ENCODE measurements around the gene TRIM71. TPM values are rescaled to one million over a fixed set of nuclear protein-coding genes. Genes with fewer than 3 reads are reported as not detected.

TRIM71 gene
- total RNA-seq, 4 donors from 2014 or later = under 0.01 to 0.59 (median 0.32) TPM

- H3K4me1 ChIP-seq = no peaks in the 10 kb centered on the region
- no peaks in the 10 kb centered on the region for H3K9me3 ChIP-seq
- no peak overlapping the region for H3K4me3 ChIP-seq
- H3K27me3 ChIP-seq = no peaks in the 10 kb centered on the region
- no peak for DNase-seq (ENCODE audit: low spot score in 2 of 2)
- TF ChIP-seq POLR2A (IDR thresholded peaks at IDR 0.05) (no peak), EP300 (IDR thresholded peaks at IDR 0.05) (no peak), CTCF (IDR thresholded peaks at IDR 0.05) (no peak)
- no peaks in the 10 kb centered on the region for H3K36me3 ChIP-seq
- WGBS, 2 donors = 87 to 96% methylated on average over 2 of the region's 2 CpGs
- H3K27ac ChIP-seq = no peak overlapping the region
These were observed 66.0 kb downstream of the TRIM71 start for GRCh38 chr3:32883817-32884216.

- no peak for TF ChIP-seq CTCF (IDR thresholded peaks at IDR 0.05)
- TF ChIP-seq EP300 (IDR thresholded peaks at IDR 0.05) = no peak
- no peak for TF ChIP-seq POLR2A (IDR thresholded peaks at IDR 0.05)
- H3K4me1 ChIP-seq = no peaks in the 10 kb centered on the region
- H3K9me3 ChIP-seq = no peaks in the 10 kb centered on the region
- DNase-seq (ENCODE audit: low spot score in 2 of 2) = no peak
- no peaks in the 10 kb centered on the region for H3K27me3 ChIP-seq
- H3K4me3 ChIP-seq = no peak overlapping the region
- H3K36me3 ChIP-seq = no peaks in the 10 kb centered on the region
- H3K27ac ChIP-seq = no peak overlapping the region
- 92 to 97% methylated on average over 2 of the region's 2 CpGs for WGBS, 2 donors
These were observed 66.8 kb downstream of the TRIM71 start for GRCh38 chr3:32884591-32884990.

GRCh38 chr3:32885283-32885901 is 67.6 kb downstream of the TRIM71 start:
- Histone ChIP-seq H3K27me3 (no peaks in the 10 kb centered on the region), H3K9me3 (no peaks in the 10 kb centered on the region), H3K4me1 (no peaks in the 10 kb centered on the region), H3K36me3 (no peaks in the 10 kb centered on the region), H3K27ac (no peak overlapping the region), H3K4me3 (no peak overlapping the region)
- no peak for DNase-seq (ENCODE audit: low spot score in 2 of 2)
- no peak for TF ChIP-seq POLR2A (IDR thresholded peaks at IDR 0.05)
- TF ChIP-seq EP300 (IDR thresholded peaks at IDR 0.05) = no peak
- TF ChIP-seq CTCF (IDR thresholded peaks at IDR 0.05) = no peak
- WGBS, 2 donors = 94 to 97% methylated on average over 10 to 11 of the region's 11 CpGs

- H3K27ac ChIP-seq = no peak overlapping the region
- TF ChIP-seq POLR2A (IDR thresholded peaks at IDR 0.05) (no peak), EP300 (IDR thresholded peaks at IDR 0.05) (no peak), CTCF (IDR thresholded peaks at IDR 0.05) (no peak)
- no peak overlapping the region for H3K4me3 ChIP-seq
- H3K4me1 ChIP-seq = no peaks in the 10 kb centered on the region
- H3K27me3 ChIP-seq = no peaks in the 10 kb centered on the region
- H3K36me3 ChIP-seq = no peaks in the 10 kb centered on the region
- 47 to 52% methylated on average over 4 of the region's 4 CpGs for WGBS, 2 donors
- H3K9me3 ChIP-seq = no peaks in the 10 kb centered on the region
- no peak for DNase-seq (ENCODE audit: low spot score in 2 of 2)
These were observed 68.5 kb downstream of the TRIM71 start for GRCh38 chr3:32886296-32886695.

- H3K4me3 ChIP-seq = no peak overlapping the region
- H3K9me3 ChIP-seq = no peaks in the 10 kb centered on the region
- no peak for DNase-seq (ENCODE audit: low spot score in 2 of 2)
- no peaks in the 10 kb centered on the region for H3K27me3 ChIP-seq
- TF ChIP-seq EP300 (IDR thresholded peaks at IDR 0.05) = no peak
- TF ChIP-seq CTCF (IDR thresholded peaks at IDR 0.05) = no peak
- TF ChIP-seq POLR2A (IDR thresholded peaks at IDR 0.05) = no peak
- H3K36me3 ChIP-seq = no peaks in the 10 kb centered on the region
- H3K27ac ChIP-seq = no peak overlapping the region
- H3K4me1 ChIP-seq = no peaks in the 10 kb centered on the region
- 59 to 68% methylated on average over 3 of the region's 3 CpGs for WGBS, 2 donors
These were observed 69.1 kb downstream of the TRIM71 start for GRCh38 chr3:32886911-32887310.
